OCI-LY1 (cell line): ENCODE data around the gene ABTB2.

Experiments
- EZH2 ChIP-seq: fragments of 200-600 bp; sonication (generic), shearing (Covaris generic); IDR thresholded peaks from 2 replicates; pipeline ENCODE4 v1.8.0; 2017; ENCODE audit warnings: borderline replicate concordance, mixed run types, mild to moderate bottlenecking, antibody characterized with exemption, low read length, moderate library complexity, mixed read lengths
- TF ChIP-seq, protein P1 (sequence below): fragments of 200-600 bp; sonication (generic), shearing (Covaris generic); IDR thresholded peaks from 2 replicates; pipeline ENCODE4 v1.5.1; 2017; ENCODE audit warnings: mild to moderate bottlenecking, antibody characterized with exemption, low read length, moderate library complexity, mixed read lengths

DNA sequence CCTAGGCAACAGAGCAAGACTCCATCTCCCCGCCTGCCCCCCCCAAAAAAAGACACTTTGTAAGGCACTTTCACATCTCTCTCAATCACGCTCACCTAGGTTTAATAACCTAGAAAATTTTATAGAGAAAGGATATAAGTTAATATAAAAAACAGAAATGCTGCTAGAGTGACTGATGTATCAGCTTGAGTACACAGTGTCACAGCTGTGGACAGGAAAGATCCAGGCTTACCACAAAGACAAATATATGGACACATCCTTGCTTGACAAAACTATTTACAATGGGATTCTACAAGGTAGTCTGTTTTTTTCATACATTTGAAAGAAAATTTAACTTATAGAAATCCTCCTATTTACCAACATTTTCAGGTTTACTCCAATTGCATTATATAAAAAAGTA, 96.7 kb downstream of the ABTB2 start:
- TF ChIP-seq, protein P1, sequence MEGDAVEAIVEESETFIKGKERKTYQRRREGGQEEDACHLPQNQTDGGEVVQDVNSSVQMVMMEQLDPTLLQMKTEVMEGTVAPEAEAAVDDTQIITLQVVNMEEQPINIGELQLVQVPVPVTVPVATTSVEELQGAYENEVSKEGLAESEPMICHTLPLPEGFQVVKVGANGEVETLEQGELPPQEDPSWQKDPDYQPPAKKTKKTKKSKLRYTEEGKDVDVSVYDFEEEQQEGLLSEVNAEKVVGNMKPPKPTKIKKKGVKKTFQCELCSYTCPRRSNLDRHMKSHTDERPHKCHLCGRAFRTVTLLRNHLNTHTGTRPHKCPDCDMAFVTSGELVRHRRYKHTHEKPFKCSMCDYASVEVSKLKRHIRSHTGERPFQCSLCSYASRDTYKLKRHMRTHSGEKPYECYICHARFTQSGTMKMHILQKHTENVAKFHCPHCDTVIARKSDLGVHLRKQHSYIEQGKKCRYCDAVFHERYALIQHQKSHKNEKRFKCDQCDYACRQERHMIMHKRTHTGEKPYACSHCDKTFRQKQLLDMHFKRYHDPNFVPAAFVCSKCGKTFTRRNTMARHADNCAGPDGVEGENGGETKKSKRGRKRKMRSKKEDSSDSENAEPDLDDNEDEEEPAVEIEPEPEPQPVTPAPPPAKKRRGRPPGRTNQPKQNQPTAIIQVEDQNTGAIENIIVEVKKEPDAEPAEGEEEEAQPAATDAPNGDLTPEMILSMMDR, result no peak
- no peak for TF ChIP-seq EZH2
